H9 (cell line): ENCODE measurements around the gene HEMGN. TPM values are rescaled to one million over a fixed set of nuclear protein-coding genes. Genes with fewer than 3 reads are reported as not detected.

Source experiments
- DNase-seq: peaks from one replicate; pipeline ENCODE4 v3.0.0-alpha.2; 2017
- H2AFZ ChIP-seq: one replicate; pipeline ENCODE4 v1.6.1; 2013; ENCODE audit warnings: mild to moderate bottlenecking, low read length, control low read depth, moderate library complexity
- H2AK5ac ChIP-seq: 2 replicates; pipeline ENCODE4 v1.6.1; 2013; ENCODE audit warnings: low read length, control low read depth, mixed read lengths; ENCODE audit not compliant: insufficient read length
- H2BK120ac ChIP-seq: one replicate; pipeline ENCODE4 v1.6.1; 2013; ENCODE audit warnings: low read depth, mild to moderate bottlenecking, low read length, control low read depth, inconsistent platforms; ENCODE audit not compliant: poor library complexity, severe bottlenecking
- H2BK12ac ChIP-seq: 2 replicates; pipeline ENCODE4 v1.6.1; 2013; ENCODE audit warnings: low read length, control low read depth, mixed read lengths, low read depth; ENCODE audit not compliant: insufficient read length
- H2BK15ac ChIP-seq: 2 replicates; pipeline ENCODE4 v1.6.1; 2013; ENCODE audit warnings: low read depth, low read length, control low read depth
- H2BK20ac ChIP-seq: one replicate; pipeline ENCODE4 v1.6.1; 2013; ENCODE audit warnings: low read depth, mild to moderate bottlenecking, low read length, control low read depth, inconsistent platforms; ENCODE audit not compliant: poor library complexity, severe bottlenecking
- H2BK5ac ChIP-seq: 2 replicates; pipeline ENCODE4 v1.6.1; 2013; ENCODE audit warnings: low read length, control low read depth, mixed read lengths; ENCODE audit not compliant: insufficient read length
- H3K14ac ChIP-seq: 2 replicates; pipeline ENCODE4 v1.6.1; 2013; ENCODE audit warnings: low read length, control low read depth; ENCODE audit not compliant: insufficient read depth
- H3K18ac ChIP-seq: 2 replicates; pipeline ENCODE4 v1.6.1; 2013; ENCODE audit warnings: low read depth, mild to moderate bottlenecking, mixed read lengths, low read length, control low read depth; ENCODE audit not compliant: insufficient read length
- H3K23ac ChIP-seq: 2 replicates; pipeline ENCODE4 v1.6.1; 2013; ENCODE audit warnings: low read length, control low read depth, mixed read lengths, low read depth; ENCODE audit not compliant: insufficient read length
- H3K23me2 ChIP-seq: 2 replicates; pipeline ENCODE4 v1.6.1; 2013; ENCODE audit warnings: low read depth, mild to moderate bottlenecking, mixed read lengths, low read length, control low read depth; ENCODE audit not compliant: insufficient read length, poor library complexity, severe bottlenecking
- H3K27ac ChIP-seq: 2 replicates; pipeline ENCODE4 v1.5.1; 2013; ENCODE audit warnings: low read length, control low read depth, mixed read lengths, low read depth; ENCODE audit not compliant: insufficient read length
- H3K27me3 ChIP-seq: 2 replicates; pipeline ENCODE4 v1.6.1; 2013; ENCODE audit warnings: low read length, control low read depth, inconsistent platforms; ENCODE audit not compliant: insufficient read depth
- H3K4ac ChIP-seq: 2 replicates; pipeline ENCODE4 v1.6.1; 2013; ENCODE audit warnings: low read depth, mild to moderate bottlenecking, control low read depth, inconsistent platforms, low read length, moderate library complexity
- H3K4me1 ChIP-seq: 2 replicates; pipeline ENCODE4 v1.6.1; 2013; ENCODE audit warnings: low read length, control low read depth, inconsistent platforms; ENCODE audit not compliant: insufficient read depth
- H3K4me2 ChIP-seq: 2 replicates; pipeline ENCODE4 v1.6.1; 2013; ENCODE audit warnings: low read length, control low read depth, mixed read lengths; ENCODE audit not compliant: insufficient read length, insufficient read depth
- H3K56ac ChIP-seq: 2 replicates; pipeline ENCODE4 v1.6.1; 2013; ENCODE audit warnings: low read depth, mild to moderate bottlenecking, mixed read lengths, low read length, control low read depth; ENCODE audit not compliant: insufficient read length
- H3K79me1 ChIP-seq: 2 replicates; pipeline ENCODE4 v1.6.1; 2013; ENCODE audit warnings: low read depth, mild to moderate bottlenecking, moderate library complexity, low read length, control low read depth, inconsistent platforms; ENCODE audit not compliant: insufficient read depth, poor library complexity, severe bottlenecking
- H3K79me2 ChIP-seq: 2 replicates; pipeline ENCODE4 v1.6.1; 2013; ENCODE audit warnings: low read length, control low read depth, inconsistent platforms; ENCODE audit not compliant: insufficient read depth
- H3K9ac ChIP-seq: 2 replicates; pipeline ENCODE4 v1.6.1; 2013; ENCODE audit warnings: low read length, control low read depth, mixed read lengths; ENCODE audit not compliant: insufficient read length; ENCODE audit errors: extremely low read depth
- H3K9me3 ChIP-seq: one replicate; pipeline ENCODE4 v1.6.1; 2013; ENCODE audit warnings: low read depth, low read length, inconsistent platforms; ENCODE audit not compliant: control insufficient read depth
- H3T11ph ChIP-seq: one replicate; pipeline ENCODE4 v1.6.1; 2013; ENCODE audit warnings: mild to moderate bottlenecking, low read length, control low read depth, inconsistent platforms
- H4K20me1 ChIP-seq: one replicate; pipeline ENCODE4 v1.6.1; 2013; ENCODE audit not compliant: control insufficient read depth, insufficient read length, insufficient read depth
- H4K5ac ChIP-seq: 2 replicates; pipeline ENCODE4 v1.6.1; 2013; ENCODE audit warnings: low read depth, mild to moderate bottlenecking, mixed read lengths, low read length, control low read depth; ENCODE audit not compliant: insufficient read length
- H4K8ac ChIP-seq: replicated peaks from 2 replicates; pipeline ENCODE4 v1.6.1; 2013; ENCODE audit warnings: low read length, control low read depth, mixed read lengths, low read depth; ENCODE audit not compliant: insufficient read length
- H4K91ac ChIP-seq: 2 replicates; pipeline ENCODE4 v1.6.1; 2013; ENCODE audit warnings: low read depth, mild to moderate bottlenecking, moderate library complexity, mixed read lengths, low read length, control low read depth; ENCODE audit not compliant: insufficient read length
- H3K27ac Mint-ChIP-seq, 3 experiments: 2 replicates in 2 of 3; 3 replicates in 1 of 3; pipeline ENCODE4 v1.8.0; 2020 to 2021; ENCODE audit warnings: mixed read lengths in 3 of 3, mild to moderate bottlenecking in 1 of 3, moderate library complexity in 1 of 3
- H3K27me3 Mint-ChIP-seq: 2 replicates; pipeline ENCODE4 v1.8.0; 2021; ENCODE audit warnings: low read depth, mild to moderate bottlenecking, moderate library complexity, mixed read lengths
- H3K36me3 Mint-ChIP-seq, 3 experiments: 2 replicates in 2 of 3; 3 replicates in 1 of 3; pipeline ENCODE4 v1.8.0; 2020 to 2021; ENCODE audit warnings: low read depth in 3 of 3, mixed read lengths in 3 of 3; ENCODE audit not compliant: insufficient read depth in 1 of 3
- H3K4me1 Mint-ChIP-seq, 2 experiments: 2 replicates each; pipeline ENCODE4 v1.8.0; 2020; ENCODE audit warnings: mixed read lengths in 2 of 2
- H3K4me3 Mint-ChIP-seq, 2 experiments: 2 replicates in 1 of 2; 3 replicates in 1 of 2; pipeline ENCODE4 v1.8.0; 2020 to 2021; ENCODE audit warnings: mild to moderate bottlenecking in 2 of 2, mixed read lengths in 2 of 2, moderate library complexity in 1 of 2
- H3K9me3 Mint-ChIP-seq, 2 experiments: 2 replicates in 1 of 2; 3 replicates in 1 of 2; pipeline ENCODE4 v1.8.0; 2020; ENCODE audit warnings: mild to moderate bottlenecking in 2 of 2, mixed read lengths in 2 of 2, moderate library complexity in 1 of 2
- WGBS: extraction: QIAGEN DNeasy Blood & Tissue Kit; methylation state at CpG from one replicate; pipeline ENCODE4 v1.1.7; 2013; ENCODE audit warnings: missing lambda C conversion rate, low lambda C conversion rate, mixed read lengths; ENCODE audit not compliant: insufficient read length; ENCODE audit errors: extremely low coverage; 5-methylcytosine and 5-hydroxymethylcytosine counted together
- total RNA-seq: library from RNA; stranded (reverse); gene quantifications from 2 replicates; pipeline ENCODE4 v1.2.1, GENCODE V29; 2021
- TF ChIP-seq, protein P1 (sequence below): fragments of 200-600 bp; sonication (generic); conservative IDR thresholded peaks from 3 replicates; pipeline ENCODE4 v1.8.0; 2021; ENCODE audit warnings: antibody characterized with exemption, mild to moderate bottlenecking

HEMGN gene
- total RNA-seq, 1 experiment from 2014 or later: not detected

GRCh38 chr9:97911528-97911927 lies 26.4 kb downstream of the HEMGN start:
- no peak overlapping the region for H3K56ac ChIP-seq
- no peak overlapping the region for H4K5ac ChIP-seq
- H3K23me2 ChIP-seq: no peaks in the 10 kb centered on the region
- TF ChIP-seq, protein P1, sequence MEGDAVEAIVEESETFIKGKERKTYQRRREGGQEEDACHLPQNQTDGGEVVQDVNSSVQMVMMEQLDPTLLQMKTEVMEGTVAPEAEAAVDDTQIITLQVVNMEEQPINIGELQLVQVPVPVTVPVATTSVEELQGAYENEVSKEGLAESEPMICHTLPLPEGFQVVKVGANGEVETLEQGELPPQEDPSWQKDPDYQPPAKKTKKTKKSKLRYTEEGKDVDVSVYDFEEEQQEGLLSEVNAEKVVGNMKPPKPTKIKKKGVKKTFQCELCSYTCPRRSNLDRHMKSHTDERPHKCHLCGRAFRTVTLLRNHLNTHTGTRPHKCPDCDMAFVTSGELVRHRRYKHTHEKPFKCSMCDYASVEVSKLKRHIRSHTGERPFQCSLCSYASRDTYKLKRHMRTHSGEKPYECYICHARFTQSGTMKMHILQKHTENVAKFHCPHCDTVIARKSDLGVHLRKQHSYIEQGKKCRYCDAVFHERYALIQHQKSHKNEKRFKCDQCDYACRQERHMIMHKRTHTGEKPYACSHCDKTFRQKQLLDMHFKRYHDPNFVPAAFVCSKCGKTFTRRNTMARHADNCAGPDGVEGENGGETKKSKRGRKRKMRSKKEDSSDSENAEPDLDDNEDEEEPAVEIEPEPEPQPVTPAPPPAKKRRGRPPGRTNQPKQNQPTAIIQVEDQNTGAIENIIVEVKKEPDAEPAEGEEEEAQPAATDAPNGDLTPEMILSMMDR: no peak
- Mint-ChIP-seq H3K9me3 (no peaks in the 10 kb centered on the region), H3K27ac (no peak overlapping the region), H3K4me3 (no peak overlapping the region), H3K36me3 (peaks cover 0 to 13% (median 6%) of the 10 kb centered on the region in 3 experiments; a peak in 2 of 7 replicates), H3K4me1 (no peaks in the 10 kb centered on the region), H3K27me3 (no peaks in the 10 kb centered on the region)
- no peak overlapping the region for H2BK15ac ChIP-seq
- no peak overlapping the region for H3K9ac ChIP-seq
- H3K14ac ChIP-seq: no peak overlapping the region
- no peaks in the 10 kb centered on the region for H3K4me1 ChIP-seq
- WGBS: no CpG with 5 or more reads among the region's 2 CpGs
- H3K4me2 ChIP-seq: no peak overlapping the region
- H4K91ac ChIP-seq: no peak overlapping the region
- H2BK20ac ChIP-seq: no peak overlapping the region
- no peak overlapping the region for H2BK5ac ChIP-seq
- no peaks in the 10 kb centered on the region for H3K79me2 ChIP-seq
- H3K27me3 ChIP-seq: no peaks in the 10 kb centered on the region
- H2AFZ ChIP-seq: no peak overlapping the region
- H3K9me3 ChIP-seq: no peaks in the 10 kb centered on the region
- no peak overlapping the region for H3K27ac ChIP-seq
- H3T11ph ChIP-seq: no peak overlapping the region
- H2AK5ac ChIP-seq: no peak overlapping the region
- no peak overlapping the region for H3K18ac ChIP-seq
- H4K8ac ChIP-seq: no peak overlapping the region
- H3K79me1 ChIP-seq: no peaks in the 10 kb centered on the region
- H3K23ac ChIP-seq: no peak overlapping the region
- no peak overlapping the region for H2BK12ac ChIP-seq
- no peaks in the 10 kb centered on the region for H4K20me1 ChIP-seq
- DNase-seq: no peak
- H3K4ac ChIP-seq: no peak overlapping the region
- no peak overlapping the region for H2BK120ac ChIP-seq
